HEK293T (cell line): ENCODE results near the gene TNNI3K.

Experiments used
- ELF4 ChIP-seq: fragments of 450-650 bp; IDR thresholded peaks from 2 replicates; pipeline ENCODE4 v1.6.1; 2017; ENCODE audit warnings: antibody characterized with exemption
- SP1 ChIP-seq: fragments of 450-650 bp; IDR thresholded peaks from 2 replicates; pipeline ENCODE4 v1.6.1; 2017
- SUZ12 ChIP-seq: fragments of 450-650 bp; IDR thresholded peaks from 2 replicates; pipeline ENCODE4 v1.6.1; 2016; ENCODE audit warnings: mild to moderate bottlenecking

- TF ChIP-seq SP1 (no peak), SUZ12 (no peak), ELF4 (no peak)
Observed at GRCh38 chr1:74474585-74474984, 239.4 kb downstream of the TNNI3K start.
